D721Med (cell line): ENCODE results near the gene TUBA3E.
"Not testable (repeated sequence)": the region's sequence is repeated elsewhere in the genome, so short reads cannot be mapped to it uniquely, and the experiment has no call there.

Source experiments
- DNase-seq: peaks from one replicate; pipeline ENCODE4 v3.0.0; 2011; ENCODE audit warnings: low spot score; ENCODE audit not compliant: insufficient read length
- FAIRE-seq: peaks from 2 replicates; lab custom pipeline; 2011; peaks lifted over from hg19 to GRCh38; lab: Jason Lieb, UNC
- CTCF ChIP-seq: IDR thresholded peaks from 2 replicates; pipeline ENCODE4 v1.5.1; 2012; ENCODE audit warnings: mild to moderate bottlenecking, control low read depth; ENCODE audit not compliant: insufficient read depth; ENCODE audit errors: missing control alignments

The TUBA3E gene

GRCh38 chr2:130228005-130228404 lies 29.8 kb upstream of the TUBA3E start:
- not testable (repeated sequence) for DNase-seq

GRCh38 chr2:130222523-130222922 lies 24.3 kb upstream of the TUBA3E start:
- FAIRE-seq: not testable (repeated sequence)

More at GRCh38 chr2:130228005-130228404, 29.8 kb upstream of the TUBA3E start:
- FAIRE-seq: not testable (repeated sequence)

GRCh38 chr2:130220505-130220904 lies 22.3 kb upstream of the TUBA3E start:
- FAIRE-seq, DNase-seq: not testable (repeated sequence)

More at GRCh38 chr2:130222523-130222922, 24.3 kb upstream of the TUBA3E start:
- DNase-seq: not testable (repeated sequence)

- FAIRE-seq, DNase-seq: not testable (repeated sequence)
These were observed 20.9 kb upstream of the TUBA3E start for GRCh38 chr2:130219147-130219546.

- DNase-seq, FAIRE-seq: not testable (repeated sequence)
These were observed 8.8 kb upstream of the TUBA3E start for GRCh38 chr2:130207051-130207450.

GRCh38 chr2:130203150-130203549 lies 4.9 kb upstream of the TUBA3E start:
- FAIRE-seq, DNase-seq: not testable (repeated sequence)

GRCh38 chr2:130202518-130202917 lies 4.3 kb upstream of the TUBA3E start:
- not testable (repeated sequence) for FAIRE-seq, DNase-seq

- not testable (repeated sequence) for DNase-seq, FAIRE-seq
These were observed 2.2 kb downstream of the TUBA3E start for GRCh38 chr2:130196052-130196451.

GRCh38 chr2:130195089-130195635 lies 3.1 kb downstream of the TUBA3E start:
- not testable (repeated sequence) for DNase-seq, FAIRE-seq

- FAIRE-seq, DNase-seq: not testable (repeated sequence)
These were observed 4.4 kb downstream of the TUBA3E start for GRCh38 chr2:130193824-130194223.

GRCh38 chr2:130192451-130192850 lies 5.8 kb downstream of the TUBA3E start:
- DNase-seq, FAIRE-seq: not testable (repeated sequence)

- FAIRE-seq, DNase-seq: not testable (repeated sequence)
These were observed 6.9 kb downstream of the TUBA3E start for GRCh38 chr2:130191319-130191718.

GRCh38 chr2:130190237-130190636 lies 8.0 kb downstream of the TUBA3E start:
- no peak for TF ChIP-seq CTCF
- FAIRE-seq (no peak), DNase-seq (no peak)

GRCh38 chr2:130188958-130189357 lies 9.3 kb downstream of the TUBA3E start:
- FAIRE-seq, DNase-seq: not testable (repeated sequence)

- not testable (repeated sequence) for DNase-seq, FAIRE-seq
These were observed 10.1 kb downstream of the TUBA3E start for GRCh38 chr2:130187859-130188792.
